AG09309 (cell line): Measurements from ENCODE around the gene EHBP1.

Experiments
- DNase-seq: peaks from one replicate; pipeline ENCODE4 v3.0.0-alpha.2; 2010; ENCODE audit warnings: low read depth
- H3K4me3 ChIP-seq: 2 replicates; pipeline ENCODE4 v1.5.1; 2011; ENCODE audit warnings: mild to moderate bottlenecking, low read depth, low read length, moderate library complexity; ENCODE audit not compliant: control insufficient read depth
- CTCF ChIP-seq: IDR thresholded peaks from 2 replicates; pipeline ENCODE4 v1.5.1; 2011; ENCODE audit warnings: mild to moderate bottlenecking, low read depth, low read length, inconsistent platforms; ENCODE audit not compliant: insufficient read depth, control insufficient read depth; ENCODE audit errors: missing control alignments

The EHBP1 gene

DNA sequence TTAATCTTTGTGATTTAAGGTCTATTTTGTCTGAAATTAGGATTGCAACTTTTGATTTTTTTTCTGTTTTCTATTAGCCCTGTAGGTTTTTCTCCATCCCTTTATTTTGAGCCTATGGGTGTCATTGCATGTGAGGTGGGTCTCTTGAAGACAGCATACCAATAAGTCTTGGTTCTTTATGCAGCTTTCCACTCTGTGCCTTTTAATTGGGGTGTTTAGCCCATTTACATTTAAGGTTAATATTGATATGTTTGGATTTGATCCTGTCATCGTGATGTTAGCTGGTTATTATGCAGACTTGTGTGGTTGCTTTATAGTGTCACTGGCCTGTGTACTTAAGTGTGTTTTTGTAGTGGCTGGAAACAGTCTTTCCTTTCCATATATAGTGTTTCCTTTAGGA lies 17.7 kb downstream of the EHBP1 start:
- DNase-seq = no peak
- H3K4me3 ChIP-seq = no peak overlapping the region
- TF ChIP-seq CTCF = no peak

- H3K4me3 ChIP-seq = no peak overlapping the region
- no peak for DNase-seq
Observed at GRCh38 chr2:62724106-62724505, 18.6 kb downstream of the EHBP1 start.

DNA sequence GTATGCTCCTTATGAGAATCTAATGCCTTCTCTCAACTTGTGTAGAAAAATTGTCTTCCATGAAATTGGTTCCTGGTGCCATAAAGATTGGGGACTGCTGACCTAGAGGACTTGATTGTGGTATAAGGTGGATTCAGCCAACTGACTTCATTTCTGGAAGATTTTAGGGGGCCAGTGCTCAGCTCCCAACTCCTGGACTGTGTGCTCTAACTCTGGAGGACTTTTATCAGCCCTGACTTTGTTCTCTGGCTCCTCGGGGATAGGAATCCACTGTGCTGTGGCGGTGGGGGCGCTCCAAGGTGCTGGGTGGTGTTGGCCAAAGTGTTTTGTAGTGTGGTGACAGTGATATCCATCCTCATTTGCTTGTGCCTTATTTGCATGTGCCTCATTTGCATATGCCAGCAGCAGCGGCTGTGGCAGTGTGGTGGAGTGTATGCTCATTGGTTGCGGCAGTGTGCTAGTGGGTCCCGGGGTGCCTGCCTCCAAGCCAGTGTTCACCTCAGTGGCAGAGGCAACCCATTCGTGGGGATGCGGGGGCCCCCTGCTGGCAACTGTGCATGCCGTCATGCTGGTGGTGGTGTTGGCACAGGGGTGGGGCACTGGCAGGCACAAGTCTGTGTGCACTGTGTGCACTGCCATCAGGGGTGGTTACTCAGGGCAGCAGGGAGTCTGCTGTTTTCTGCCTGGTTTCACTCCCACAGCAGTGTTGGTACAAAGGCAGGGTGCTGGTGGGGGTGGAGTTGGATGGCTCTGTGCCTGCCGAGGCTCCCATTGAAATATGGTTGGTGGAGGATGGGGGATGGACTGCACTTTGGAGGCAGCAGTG lies 19.6 kb downstream of the EHBP1 start:
- no peak for DNase-seq
- H3K4me3 ChIP-seq = no peak overlapping the region
- no peak for TF ChIP-seq CTCF

More at GRCh38 chr2:62724106-62724505, 18.6 kb downstream of the EHBP1 start:
- no peak for TF ChIP-seq CTCF

DNA sequence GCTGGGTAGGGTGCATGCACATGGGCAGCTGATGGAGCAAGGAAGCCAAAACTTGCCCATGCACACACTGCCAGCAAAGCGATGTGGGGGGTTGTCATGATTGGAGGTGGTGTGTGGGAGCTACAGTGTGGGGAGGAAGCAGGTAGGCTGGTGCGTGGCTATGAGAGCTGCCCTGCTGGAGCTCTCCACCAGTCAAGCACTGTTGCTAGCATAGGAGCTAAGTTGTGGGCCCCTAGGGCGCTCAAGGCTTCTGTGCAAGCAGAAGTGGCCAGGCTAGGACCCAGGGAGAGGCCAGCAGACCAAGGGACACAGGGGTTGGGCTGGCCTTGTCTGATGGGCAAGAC lies 20.2 kb downstream of the EHBP1 start:
- no peak for DNase-seq
- TF ChIP-seq CTCF = no peak
- H3K4me3 ChIP-seq = no peak overlapping the region

- no peak for TF ChIP-seq CTCF
- DNase-seq = no peak
- no peak overlapping the region for H3K4me3 ChIP-seq
Observed at GRCh38 chr2:62727259-62727867, 21.9 kb downstream of the EHBP1 start.

GRCh38 chr2:62727876-62728566 lies 22.5 kb downstream of the EHBP1 start:
- H3K4me3 ChIP-seq = no peak overlapping the region
- no peak for DNase-seq
- no peak for TF ChIP-seq CTCF
